ENCODE measurements around the gene LMF2.
"Not testable (repeated sequence)": the region's sequence is repeated elsewhere in the genome, so short reads cannot be mapped to it uniquely, and the experiment has no call there.

LMF2 gene

GRCh38 chr22:50507421-50507990, at the start of gene LMF2:
Gene LMF2, minus strand, starts transcription at chr22:50507702. Its CDS starts 27 bp downstream, at chr22:50507675.
- peak; percentile 100 for DNase-seq

- DNase-seq, result no peak
These were observed 49.2 kb upstream of the LMF2 start for GRCh38 chr22:50556703-50557102.

- DNase-seq, result no peak
These were observed 45.8 kb upstream of the LMF2 start for GRCh38 chr22:50553310-50553709.

- no peak for DNase-seq
These were observed 43.8 kb upstream of the LMF2 start for GRCh38 chr22:50551160-50551752.

GRCh38 chr22:50550395-50550794, 42.9 kb upstream of the LMF2 start:
- DNase-seq, result no peak

- peak in 1 of 4 experiments; percentile 34 for DNase-seq
These were observed 41.7 kb upstream of the LMF2 start for GRCh38 chr22:50548921-50549790.

- DNase-seq, result peak in 2 of 4 experiments; percentile 53 to 69
These were observed 40.8 kb upstream of the LMF2 start for GRCh38 chr22:50548040-50548920.

GRCh38 chr22:50547263-50547985, 39.9 kb upstream of the LMF2 start:
- DNase-seq, result no peak

- DNase-seq, result no peak
These were observed 39.1 kb upstream of the LMF2 start for GRCh38 chr22:50546326-50547262.

- DNase-seq, result no peak
These were observed 38.2 kb upstream of the LMF2 start, which contains the start of gene KLHDC7B for GRCh38 chr22:50545522-50546325. Gene KLHDC7B, plus strand, starts transcription at chr22:50545899. Its CDS starts 345 bp downstream, at chr22:50546244.

GRCh38 chr22:50544746-50545253, 37.3 kb upstream of the LMF2 start:
- no peak for DNase-seq

- DNase-seq, result peak; percentile 50 to 78 (median 64)
These were observed 36.7 kb upstream of the LMF2 start for GRCh38 chr22:50544078-50544745.

- DNase-seq, result no peak
These were observed 35.0 kb upstream of the LMF2 start for GRCh38 chr22:50542416-50542927.

- not testable (repeated sequence) for DNase-seq
These were observed 34.1 kb upstream of the LMF2 start for GRCh38 chr22:50541667-50542026.

GRCh38 chr22:50540381-50540780, 32.9 kb upstream of the LMF2 start:
- DNase-seq, result no peak

- DNase-seq, result no peak
These were observed 30.3 kb upstream of the LMF2 start for GRCh38 chr22:50537765-50538164.

GRCh38 chr22:50536226-50536625, 28.7 kb upstream of the LMF2 start:
- DNase-seq, result no peak

- no peak for DNase-seq
These were observed 27.6 kb upstream of the LMF2 start for GRCh38 chr22:50535113-50535512.

All from activated naive CD4-positive, alpha-beta T cell (primary cell).